NOMO-1 treated with DMSO at 0.1 percent for 48 hours (cell line): ENCODE measurements around the gene YTHDC2.

Experiments used
- DNase-seq: peaks from one replicate; lab custom pipeline; 2025; ENCODE audit not compliant: unreplicated experiment; lab: John Stamatoyannopoulos, UW

The YTHDC2 gene

GRCh38 chr5:113513384-113514288 is at the start of gene YTHDC2:
TSS of gene YTHDC2 (plus strand) at chr5:113513694. CDS start at chr5:113513896, 202 bp downstream.
- DNase-seq, result peak; percentile 85

GRCh38 chr5:113474100-113474728 is 39.3 kb upstream of the YTHDC2 start:
- DNase-seq, result no peak

- no peak for DNase-seq
Measured at GRCh38 chr5:113478691-113479090, 34.8 kb upstream of the YTHDC2 start.

GRCh38 chr5:113480243-113480642 is 33.3 kb upstream of the YTHDC2 start:
- DNase-seq, result no peak

- peak; percentile 6 for DNase-seq
Measured at GRCh38 chr5:113487416-113487780, 26.1 kb upstream of the YTHDC2 start.

GRCh38 chr5:113487781-113488644 is 25.5 kb upstream of the YTHDC2 start, which contains the start of gene MCC:
TSS of gene MCC (minus strand) at chr5:113488453.
- DNase-seq, result no peak

GRCh38 chr5:113488645-113489184 is 24.8 kb upstream of the YTHDC2 start:
- DNase-seq, result no peak

GRCh38 chr5:113489299-113489698 is 24.2 kb upstream of the YTHDC2 start:
- DNase-seq, result peak; percentile 96

- no peak for DNase-seq
Measured at GRCh38 chr5:113490317-113490716, 23.2 kb upstream of the YTHDC2 start.

GRCh38 chr5:113491022-113491421 is 22.5 kb upstream of the YTHDC2 start:
- DNase-seq, result no peak

- no peak for DNase-seq
Measured at GRCh38 chr5:113493446-113493845, 20.0 kb upstream of the YTHDC2 start.

GRCh38 chr5:113495422-113495841 is 18.1 kb upstream of the YTHDC2 start:
- no peak for DNase-seq

GRCh38 chr5:113502073-113502472 is 11.4 kb upstream of the YTHDC2 start:
- no peak for DNase-seq

- no peak for DNase-seq
Measured at GRCh38 chr5:113503146-113503545, 10.3 kb upstream of the YTHDC2 start.

- DNase-seq, result no peak
Measured at GRCh38 chr5:113505181-113505580, 8.3 kb upstream of the YTHDC2 start.

GRCh38 chr5:113507601-113508000 is 5.9 kb upstream of the YTHDC2 start:
- peak; percentile 94 for DNase-seq

- DNase-seq, result no peak
Measured at GRCh38 chr5:113508756-113509155, 4.7 kb upstream of the YTHDC2 start.

GRCh38 chr5:113510836-113511451 is 2.5 kb upstream of the YTHDC2 start:
- peak; percentile 57 for DNase-seq

GRCh38 chr5:113512341-113512740 is 1.2 kb upstream of the YTHDC2 start:
- DNase-seq, result no peak

GRCh38 chr5:113514289-113514635 is 768 bp downstream of the YTHDC2 start:
- no peak for DNase-seq

GRCh38 chr5:113518884-113519283 is 5.4 kb downstream of the YTHDC2 start:
- DNase-seq, result no peak
